ENCODE results near the gene ATP6V0C.

DNA sequence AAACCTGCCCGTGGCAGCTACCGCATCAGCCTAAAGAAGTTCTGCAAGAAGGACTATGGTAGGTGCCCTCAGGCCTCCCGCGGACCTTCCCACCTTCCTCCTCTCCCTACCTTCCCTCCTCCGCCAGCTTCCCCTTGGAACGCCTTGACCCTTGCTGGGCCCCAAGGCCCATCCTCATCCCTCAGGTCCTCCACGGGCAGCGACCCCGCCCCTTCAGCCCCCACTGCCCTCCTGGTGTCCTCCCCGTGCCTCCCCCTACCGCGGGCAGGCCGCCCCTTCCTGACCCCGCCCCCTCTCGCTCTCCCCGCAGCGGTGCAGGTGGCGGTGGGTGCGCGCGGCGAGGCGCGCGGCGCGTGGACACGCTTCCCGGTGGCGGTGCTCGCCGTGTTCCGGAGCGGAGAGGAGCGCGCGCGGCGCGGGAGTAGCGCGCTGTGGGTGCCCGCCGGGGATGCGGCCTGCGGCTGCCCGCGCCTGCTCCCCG lies 40.3 kb upstream of the ATP6V0C start:
- TF ChIP-seq POLR2A (IDR thresholded peaks at IDR 0.05; ENCODE audit: control extremely low read depth in 1 of 2, low read depth in 2 of 2, low read length in 2 of 2) (no peak), PHF8 (conservative IDR thresholded peaks at IDR 0.05; ENCODE audit: low read depth, low read length) (no peak), JUND (IDR thresholded peaks at IDR 0.05; ENCODE audit: low read length) (no peak), POLR2AphosphoS5 (IDR thresholded peaks at IDR 0.05; ENCODE audit: low read depth, low read length) (no peak), RAD21 (IDR thresholded peaks at IDR 0.05 in 1 of 2, conservative IDR thresholded peaks at IDR 0.05 in 1 of 2; ENCODE audit: low read depth in 2 of 2, low read length in 2 of 2) (no peak), RNF2 (IDR thresholded peaks at IDR 0.05; ENCODE audit: borderline replicate concordance, low read depth, low read length, missing control alignments, poor library complexity, severe bottlenecking) (no peak), USF2 (IDR thresholded peaks at IDR 0.05; ENCODE audit: low read length) (no peak), TCF12 (IDR thresholded peaks at IDR 0.05; ENCODE audit: low read depth, low read length) (no peak), GABPA (IDR thresholded peaks at IDR 0.05; ENCODE audit: borderline replicate concordance, insufficient read depth, low read length) (no peak), CHD2 (IDR thresholded peaks at IDR 0.05; ENCODE audit: low read length) (no peak)
- TF ChIP-seq, protein P1, sequence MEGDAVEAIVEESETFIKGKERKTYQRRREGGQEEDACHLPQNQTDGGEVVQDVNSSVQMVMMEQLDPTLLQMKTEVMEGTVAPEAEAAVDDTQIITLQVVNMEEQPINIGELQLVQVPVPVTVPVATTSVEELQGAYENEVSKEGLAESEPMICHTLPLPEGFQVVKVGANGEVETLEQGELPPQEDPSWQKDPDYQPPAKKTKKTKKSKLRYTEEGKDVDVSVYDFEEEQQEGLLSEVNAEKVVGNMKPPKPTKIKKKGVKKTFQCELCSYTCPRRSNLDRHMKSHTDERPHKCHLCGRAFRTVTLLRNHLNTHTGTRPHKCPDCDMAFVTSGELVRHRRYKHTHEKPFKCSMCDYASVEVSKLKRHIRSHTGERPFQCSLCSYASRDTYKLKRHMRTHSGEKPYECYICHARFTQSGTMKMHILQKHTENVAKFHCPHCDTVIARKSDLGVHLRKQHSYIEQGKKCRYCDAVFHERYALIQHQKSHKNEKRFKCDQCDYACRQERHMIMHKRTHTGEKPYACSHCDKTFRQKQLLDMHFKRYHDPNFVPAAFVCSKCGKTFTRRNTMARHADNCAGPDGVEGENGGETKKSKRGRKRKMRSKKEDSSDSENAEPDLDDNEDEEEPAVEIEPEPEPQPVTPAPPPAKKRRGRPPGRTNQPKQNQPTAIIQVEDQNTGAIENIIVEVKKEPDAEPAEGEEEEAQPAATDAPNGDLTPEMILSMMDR (IDR thresholded peaks at IDR 0.05; ENCODE audit: control extremely low read depth in 1 of 3, insufficient read depth in 1 of 3, low read depth in 1 of 3, low read length in 3 of 3) = no peak

Data from H1 (cell line).